Mammary epithelial cell (primary cell): ENCODE measurements around the gene PLXNB2.

ENCODE experiments used
- CTCF ChIP-seq, 2 donors: IDR thresholded peaks in 1 of 2; conservative IDR thresholded peaks in 1 of 2; 2 replicates each; pipeline ENCODE4 v1.5.1; 2011 to 2012; ENCODE audit warnings: inconsistent platforms in 2 of 2, low read length in 2 of 2, mild to moderate bottlenecking in 2 of 2, control low read depth in 1 of 2, low read depth in 1 of 2; ENCODE audit not compliant: insufficient read depth in 1 of 2; ENCODE audit errors: extremely low read depth in 1 of 2
- EZH2 ChIP-seq: IDR thresholded peaks from 2 replicates; pipeline ENCODE4 v1.6.1; 2012; ENCODE audit warnings: low read length, inconsistent platforms, borderline replicate concordance

GRCh38 chr22:50269970-50270665 lies 37.3 kb downstream of the PLXNB2 start, which contains the start of gene MAPK11:
- TF ChIP-seq CTCF (conservative IDR thresholded peaks at IDR 0.05 in 1 of 2, IDR thresholded peaks at IDR 0.05 in 1 of 2; ENCODE audit: extremely low read depth in 1 of 2, insufficient read depth in 1 of 2, low read depth in 1 of 2, low read length in 2 of 2) (no peak), EZH2 (no peak)
